IPS DF 19.7 (cell line): ENCODE results near the gene POLR3C.
"Not testable (repeated sequence)": the region's sequence is repeated elsewhere in the genome, so short reads cannot be mapped to it uniquely, and the experiment has no call there.

Source experiments
- DNase-seq: peaks from one replicate; pipeline ENCODE4 v3.0.0-alpha.2; 2013; ENCODE audit warnings: low read depth, low spot score

POLR3C gene, protein sequence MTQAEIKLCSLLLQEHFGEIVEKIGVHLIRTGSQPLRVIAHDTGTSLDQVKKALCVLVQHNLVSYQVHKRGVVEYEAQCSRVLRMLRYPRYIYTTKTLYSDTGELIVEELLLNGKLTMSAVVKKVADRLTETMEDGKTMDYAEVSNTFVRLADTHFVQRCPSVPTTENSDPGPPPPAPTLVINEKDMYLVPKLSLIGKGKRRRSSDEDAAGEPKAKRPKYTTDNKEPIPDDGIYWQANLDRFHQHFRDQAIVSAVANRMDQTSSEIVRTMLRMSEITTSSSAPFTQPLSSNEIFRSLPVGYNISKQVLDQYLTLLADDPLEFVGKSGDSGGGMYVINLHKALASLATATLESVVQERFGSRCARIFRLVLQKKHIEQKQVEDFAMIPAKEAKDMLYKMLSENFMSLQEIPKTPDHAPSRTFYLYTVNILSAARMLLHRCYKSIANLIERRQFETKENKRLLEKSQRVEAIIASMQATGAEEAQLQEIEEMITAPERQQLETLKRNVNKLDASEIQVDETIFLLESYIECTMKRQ

DNA sequence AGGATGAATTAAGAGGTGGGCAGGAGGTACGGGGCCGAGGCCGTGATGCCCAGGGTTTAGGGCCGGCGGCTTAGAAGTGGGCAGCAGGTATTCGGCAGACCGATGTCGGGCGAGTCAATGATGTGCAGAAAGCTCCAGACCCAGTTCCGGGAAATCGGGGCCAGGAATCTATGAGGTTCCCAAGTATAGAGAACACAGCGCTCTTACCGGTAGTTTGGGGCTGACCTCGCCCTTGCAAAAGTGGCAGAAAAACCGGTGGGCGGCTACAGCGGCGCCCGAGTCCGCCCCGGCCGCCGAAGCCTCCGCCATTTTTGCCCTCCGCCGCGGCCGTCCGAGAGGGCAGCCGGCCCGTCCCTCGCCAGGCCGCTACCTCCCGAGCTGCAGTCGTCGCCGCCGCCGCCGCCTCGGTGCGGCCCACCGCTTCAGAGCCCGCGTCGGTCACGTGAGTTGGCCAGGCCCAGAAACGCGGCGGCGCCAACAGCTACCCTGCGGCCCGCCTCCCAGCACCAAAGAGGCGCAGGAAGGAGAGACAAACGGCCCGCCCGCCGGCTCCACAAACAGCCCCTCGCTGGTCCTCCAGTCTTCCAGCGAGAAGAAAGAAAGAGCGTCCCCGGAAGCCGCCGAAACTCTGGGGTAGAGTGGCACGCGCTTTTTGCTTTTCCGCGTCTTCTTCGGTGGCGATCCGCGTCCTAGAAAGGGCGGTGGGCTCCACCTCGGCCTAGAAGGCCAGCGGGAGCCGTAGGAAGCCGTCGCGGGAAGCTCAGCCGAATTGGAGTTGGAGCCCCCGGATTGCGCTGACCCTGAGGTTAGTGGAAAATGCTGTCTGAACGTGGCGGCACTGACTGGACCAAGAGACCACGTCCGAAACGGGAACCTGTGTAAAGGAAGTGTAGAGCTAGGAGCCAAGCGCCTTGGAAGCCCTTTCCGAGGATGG is at the start of gene POLR3C, which contains the start of gene RNF115:
POLR3C (plus strand) TSS at position 636 of the 934 bp plus-strand sequence. CDS start 1,577 bp downstream, outside the sequence.
RNF115 (minus strand) TSS at position 531 of the 934 bp plus-strand sequence; CDS start at position 309, 222 bp downstream.
- peak; percentile 75 for DNase-seq

DNA sequence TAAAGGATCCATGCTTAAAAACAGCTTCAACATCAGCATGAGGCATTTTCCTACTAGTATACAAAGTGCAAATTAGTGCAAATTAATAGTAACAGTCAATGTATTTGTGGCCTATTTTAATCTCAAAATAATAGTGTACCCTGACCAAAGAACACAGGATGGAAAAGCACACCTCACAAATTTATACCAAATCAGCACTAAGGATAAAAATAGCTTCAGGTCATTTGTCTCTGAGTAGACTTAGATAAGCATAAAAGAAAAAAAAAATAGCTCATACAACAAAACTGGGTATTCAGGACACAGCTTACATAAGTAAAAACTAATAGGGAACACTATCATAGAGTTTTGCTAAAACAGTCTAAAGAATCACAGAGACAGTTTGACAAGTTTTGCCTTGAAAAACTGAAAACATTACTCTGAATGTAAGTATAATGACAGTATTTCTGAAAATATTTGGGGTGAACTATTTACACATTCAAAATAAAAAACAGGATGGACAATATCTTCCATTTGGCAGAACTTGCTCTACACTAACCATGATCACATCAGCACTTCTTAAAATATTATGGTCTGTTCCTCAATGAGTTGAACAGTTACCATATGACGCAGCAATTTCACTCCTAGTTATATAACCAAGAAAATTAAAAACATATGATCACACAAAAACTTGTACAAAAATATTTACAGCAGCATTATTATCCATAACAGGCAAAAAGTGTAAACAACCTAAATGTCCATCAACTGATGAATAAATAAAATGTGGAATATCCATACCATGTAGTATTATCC is 46.4 kb upstream of the POLR3C start:
- no peak for DNase-seq

DNA sequence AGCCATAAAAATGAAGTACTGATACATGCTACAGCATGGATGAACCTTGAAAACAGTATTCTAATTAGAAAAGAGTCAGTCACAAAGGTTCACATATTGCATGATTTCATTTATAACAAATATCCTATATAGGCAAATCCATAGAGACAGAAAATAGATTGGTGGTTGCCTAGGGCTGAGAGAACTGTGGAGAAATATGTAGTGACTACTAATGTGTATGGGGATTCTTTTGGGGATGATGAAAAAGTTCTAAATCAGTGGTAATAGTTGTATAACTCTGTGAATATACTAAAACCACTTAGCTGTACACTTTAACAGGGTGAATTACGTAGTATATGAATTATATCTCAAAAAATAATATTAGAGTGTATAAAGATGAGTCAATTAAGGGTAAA is 45.9 kb upstream of the POLR3C start:
- no peak for DNase-seq

DNA sequence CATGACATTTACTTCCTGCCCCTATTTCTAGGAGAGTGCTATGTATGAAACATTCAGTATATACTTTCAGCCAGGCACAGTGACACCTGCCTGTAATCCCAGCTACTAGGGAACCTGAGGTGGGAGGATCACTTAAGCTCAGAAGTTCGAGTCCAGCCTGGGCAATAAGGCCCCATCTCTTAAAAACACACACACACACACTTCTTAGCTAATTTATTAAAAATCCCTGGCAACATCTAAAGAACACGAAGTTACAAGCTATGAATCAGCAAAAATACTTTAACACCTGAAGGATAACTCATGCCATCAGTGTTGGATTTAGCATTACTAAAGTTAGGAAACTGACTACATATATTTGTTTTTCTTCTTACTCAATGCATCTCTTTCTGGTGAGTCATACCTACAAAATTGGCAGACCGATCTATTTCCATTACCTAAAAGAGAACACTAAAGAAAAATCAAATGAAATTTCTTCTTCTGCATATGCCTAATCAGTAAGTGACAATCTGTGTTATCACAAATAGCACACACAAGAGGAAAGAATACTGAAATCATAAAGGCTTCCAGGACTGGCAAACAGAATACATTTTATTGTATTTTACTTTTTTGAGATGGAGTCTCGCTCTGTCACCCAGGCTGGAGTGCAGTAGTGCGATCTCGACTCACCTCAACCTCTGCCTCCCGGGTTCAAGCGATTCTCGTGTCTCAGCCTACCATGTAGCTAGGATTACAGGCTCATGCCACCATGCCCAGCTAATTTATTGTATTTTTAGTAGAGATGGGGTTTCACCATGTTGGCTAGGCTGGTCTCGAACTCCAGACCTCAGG is 41.5 kb upstream of the POLR3C start:
- DNase-seq = no peak

DNA sequence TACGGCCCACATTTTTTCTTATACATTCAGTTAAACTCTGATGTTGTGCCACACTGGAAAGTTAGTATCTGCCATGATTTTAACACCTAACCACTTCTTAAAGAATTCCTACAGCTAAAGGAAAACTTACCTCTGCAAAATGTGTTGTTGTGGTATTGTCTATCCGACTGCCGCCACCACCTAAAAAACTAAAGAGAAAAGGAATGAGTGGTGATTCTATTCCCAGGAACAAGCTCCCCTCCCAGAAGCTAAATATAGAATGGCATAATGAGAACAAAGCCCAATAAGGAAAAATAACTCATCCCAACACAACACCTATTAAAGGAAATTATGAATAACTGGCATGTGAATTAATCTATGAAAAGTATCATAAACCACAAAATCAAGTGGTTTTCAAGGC is 39.6 kb upstream of the POLR3C start:
- DNase-seq = no peak

DNA sequence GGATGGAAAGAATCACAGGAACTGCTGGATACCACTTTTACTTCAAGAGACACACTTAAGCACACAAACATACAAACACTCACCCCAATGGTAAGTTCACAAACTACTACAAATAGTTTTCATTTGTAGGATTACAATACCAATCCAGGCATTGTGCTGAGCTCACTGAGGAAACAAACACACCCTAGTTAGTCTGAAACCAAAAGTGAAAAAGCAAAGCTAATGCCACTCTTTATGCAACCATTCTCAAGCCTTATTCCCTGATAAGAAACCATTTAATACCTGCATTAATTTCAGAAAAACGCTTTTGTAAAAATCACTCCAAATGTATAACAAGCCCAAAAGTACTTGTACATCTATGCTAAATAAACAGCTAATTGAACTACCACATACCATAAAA is 38.5 kb upstream of the POLR3C start:
- DNase-seq = no peak

DNA sequence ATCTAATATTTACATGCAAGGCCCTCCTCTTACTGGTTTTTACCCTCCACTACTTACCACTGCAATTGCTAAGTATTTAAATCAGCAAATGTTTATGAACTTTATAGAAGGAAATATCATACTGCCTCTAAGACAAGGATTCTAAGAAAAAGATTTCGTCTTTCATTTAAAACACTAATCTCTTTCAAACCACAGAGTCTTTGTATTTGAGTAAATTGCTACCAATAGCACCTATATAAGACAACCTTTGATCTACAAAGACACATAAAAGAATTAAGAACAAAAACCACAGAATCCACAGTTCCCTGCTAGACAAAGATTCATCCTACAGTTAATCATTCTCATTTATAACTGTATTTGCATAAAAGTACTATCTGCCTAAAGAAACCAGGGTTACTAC is 37.7 kb upstream of the POLR3C start:
- no peak for DNase-seq

DNA sequence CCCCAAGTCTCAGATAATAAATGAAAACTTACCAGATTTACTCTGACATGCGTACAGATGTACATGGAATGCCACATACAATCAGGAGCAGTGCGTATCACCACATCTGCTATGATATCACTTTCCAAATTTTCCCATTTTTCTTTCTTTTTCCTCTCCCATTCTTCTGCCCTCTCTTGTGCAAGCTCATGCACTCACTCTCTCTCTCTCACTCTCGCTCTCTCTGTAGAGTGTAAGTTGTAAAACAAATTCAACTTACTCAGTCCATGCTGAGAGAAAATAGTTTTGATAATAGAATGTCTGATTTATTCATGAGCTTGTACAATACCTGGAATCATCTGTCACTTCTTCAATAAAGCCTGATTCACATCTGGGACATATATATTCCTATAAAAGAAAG is 35.4 kb upstream of the POLR3C start:
- no peak for DNase-seq

DNA sequence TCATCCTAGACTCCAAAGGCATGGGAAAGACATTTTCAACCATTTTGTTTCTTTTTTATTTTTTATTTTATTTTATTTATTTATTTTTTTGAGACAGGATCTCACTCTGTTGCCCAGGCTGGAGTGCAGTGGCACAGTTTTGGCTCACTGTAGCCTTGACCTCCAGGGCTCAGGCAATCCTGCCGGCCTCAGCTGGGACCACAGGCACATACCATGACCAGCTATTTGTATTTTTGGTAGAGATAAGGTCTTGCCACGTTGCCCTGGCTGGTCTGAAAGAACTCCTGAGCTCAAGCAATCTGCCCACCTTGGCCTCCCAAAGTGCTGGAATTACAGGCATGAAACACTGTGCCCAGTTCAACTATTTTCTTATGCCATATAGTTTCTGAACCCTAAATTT is 32.1 kb upstream of the POLR3C start:
- DNase-seq = not testable (repeated sequence)

DNA sequence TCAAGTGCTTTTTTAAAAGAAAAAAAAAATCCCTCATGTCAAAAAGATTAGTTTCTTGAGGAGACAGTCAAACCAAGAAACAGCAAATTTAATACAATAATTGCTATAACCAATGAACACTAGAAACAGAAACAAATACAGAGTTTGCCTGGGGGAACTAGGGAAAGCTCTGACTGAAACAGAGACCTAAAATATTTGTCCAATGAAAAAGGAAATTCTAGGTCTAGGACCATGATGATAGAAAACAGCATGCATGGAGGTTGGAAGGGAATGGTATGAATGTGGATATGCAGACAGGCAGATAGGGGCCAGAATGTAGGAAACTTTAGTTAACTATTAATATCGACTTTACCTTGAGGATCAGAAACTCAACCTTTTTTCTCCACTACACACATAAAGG is 31.5 kb upstream of the POLR3C start:
- no peak for DNase-seq

DNA sequence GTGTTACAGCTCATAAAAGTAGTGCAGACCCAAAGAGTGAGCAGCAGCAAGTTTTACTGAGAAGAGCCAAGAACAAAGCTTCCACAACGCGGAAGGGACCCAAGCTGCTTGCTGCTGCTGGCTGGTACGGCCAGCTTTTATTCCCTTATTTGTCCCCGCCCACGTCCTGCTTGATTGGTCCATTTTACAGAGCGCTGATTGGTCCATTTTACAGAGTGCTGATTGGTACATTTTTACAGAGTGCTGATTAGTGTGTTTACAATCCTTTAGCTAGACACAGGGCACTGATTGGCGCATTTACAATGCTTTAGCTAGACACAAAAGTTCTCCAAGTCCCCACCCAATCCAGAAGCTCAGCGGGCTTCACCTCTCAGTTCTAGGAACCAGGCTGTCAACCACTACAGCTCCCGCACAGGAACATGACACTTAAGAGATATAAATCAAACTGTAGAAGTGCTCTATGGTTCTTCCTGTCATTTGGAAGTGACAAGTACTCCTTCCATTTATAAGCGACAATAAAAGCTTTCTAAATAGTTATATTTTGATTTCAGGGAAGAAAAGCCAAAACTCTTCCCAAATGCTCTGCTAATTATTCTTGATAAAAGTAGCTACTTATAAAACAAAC is 28.6 kb upstream of the POLR3C start:
- no peak for DNase-seq

DNA sequence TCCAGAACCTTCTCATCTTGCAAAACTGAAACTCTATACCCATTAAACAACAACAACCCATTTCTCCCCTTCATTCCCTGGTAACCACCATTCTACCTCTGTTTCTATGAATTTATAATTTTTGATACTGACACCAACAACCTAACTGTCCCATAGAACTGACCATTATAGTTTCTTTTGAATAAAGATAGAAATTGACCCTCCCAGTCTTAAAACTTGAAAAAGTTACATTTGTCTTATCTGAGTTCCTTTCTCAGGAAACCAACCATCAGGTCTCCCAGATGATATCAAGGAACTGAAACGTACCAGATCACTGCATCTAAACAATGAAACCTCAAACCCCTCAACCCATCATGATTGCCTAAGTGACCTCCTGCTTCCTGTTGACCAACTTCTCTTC is 27.2 kb upstream of the POLR3C start:
- no peak for DNase-seq

DNA sequence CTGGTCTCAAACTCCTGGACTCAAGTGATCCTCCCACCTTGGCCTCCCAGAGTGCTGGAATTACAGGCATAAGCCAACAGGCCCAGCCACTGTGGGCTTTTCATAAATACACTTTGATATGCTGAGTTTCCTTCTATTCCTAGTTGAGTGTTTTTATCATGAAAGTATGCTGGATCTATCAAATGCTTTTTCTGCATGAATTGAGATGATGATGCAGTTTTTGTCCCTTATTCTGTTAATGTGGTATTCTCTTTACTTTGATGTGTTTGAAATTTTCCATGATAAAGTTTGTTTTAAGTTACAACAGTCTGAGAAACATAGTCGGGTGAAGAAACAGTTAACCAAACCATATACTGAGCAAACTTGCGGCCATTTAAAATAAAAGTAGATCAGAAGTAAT is 24.2 kb upstream of the POLR3C start:
- DNase-seq = no peak

DNA sequence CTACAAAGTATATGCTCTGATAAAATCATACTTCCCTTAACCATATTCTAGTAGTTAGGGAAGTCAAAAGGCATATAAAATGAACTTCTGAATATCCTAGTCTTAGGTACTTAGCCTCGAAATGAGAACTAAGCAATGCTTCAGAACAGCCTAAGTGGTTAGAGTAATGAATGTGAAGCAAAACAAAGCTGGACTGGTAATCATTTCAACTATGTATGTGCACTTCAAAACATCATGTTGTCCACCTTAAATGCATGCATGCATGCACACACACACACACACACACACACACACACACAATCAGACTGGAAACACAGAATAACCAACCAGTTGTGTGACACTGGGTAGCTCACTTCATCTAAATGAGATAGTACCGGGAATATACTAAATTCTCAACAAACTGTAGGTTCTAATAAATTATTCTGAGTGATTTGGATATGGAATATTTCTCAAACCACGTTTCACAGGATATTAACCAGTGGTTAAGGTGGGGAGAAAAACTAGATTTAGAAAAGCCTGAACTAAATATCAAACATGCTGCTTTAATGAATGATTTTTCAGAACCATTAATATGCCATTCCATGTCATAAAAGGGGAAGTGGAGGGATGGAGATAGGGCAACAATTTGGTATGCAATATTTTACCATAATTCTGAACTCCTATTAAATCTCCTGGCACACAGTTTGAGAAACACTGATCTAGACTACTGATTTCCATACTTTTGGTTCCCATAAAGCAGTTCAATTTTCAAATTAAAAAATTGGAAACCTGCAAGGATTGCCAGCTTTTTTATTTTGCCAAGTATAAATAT is 19.6 kb upstream of the POLR3C start:
- DNase-seq = no peak

DNA sequence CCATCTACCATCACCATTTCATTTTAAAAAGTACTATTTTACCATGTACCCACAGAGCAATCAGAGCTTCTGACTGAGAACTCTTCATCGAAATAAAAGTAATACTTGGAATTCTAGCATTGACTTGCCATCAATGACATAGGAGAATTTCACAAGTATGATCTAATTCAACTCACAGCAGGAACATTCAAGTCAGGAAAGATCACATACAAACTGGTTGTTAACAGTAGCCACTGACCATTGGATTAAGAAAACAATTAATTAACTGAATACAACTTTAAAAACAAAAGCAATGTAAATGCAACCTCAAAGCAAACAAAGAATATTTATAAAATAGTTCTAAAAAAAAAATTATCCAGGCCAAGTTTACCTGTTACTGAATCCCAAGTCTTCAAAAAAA is 18.9 kb upstream of the POLR3C start:
- no peak for DNase-seq

DNA sequence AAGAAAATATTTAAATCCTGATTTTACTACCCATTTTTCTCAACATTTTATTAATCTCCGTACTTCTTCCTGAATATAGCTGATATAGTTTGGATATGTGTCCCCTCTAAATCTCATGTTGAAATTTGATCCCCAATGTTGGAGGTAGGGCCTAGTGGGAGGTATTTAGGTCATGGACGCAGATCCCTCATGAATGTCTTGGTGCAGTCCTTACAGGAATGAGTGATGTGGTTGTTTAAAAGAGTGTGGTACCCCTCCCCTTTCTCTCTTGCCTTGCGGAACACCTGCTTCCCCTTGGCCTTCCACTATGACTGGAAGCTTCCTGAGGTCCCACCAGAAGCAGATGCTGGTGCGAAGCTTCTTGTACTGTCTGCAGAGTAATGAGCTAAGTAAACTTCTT is 17.6 kb upstream of the POLR3C start:
- DNase-seq = no peak

DNA sequence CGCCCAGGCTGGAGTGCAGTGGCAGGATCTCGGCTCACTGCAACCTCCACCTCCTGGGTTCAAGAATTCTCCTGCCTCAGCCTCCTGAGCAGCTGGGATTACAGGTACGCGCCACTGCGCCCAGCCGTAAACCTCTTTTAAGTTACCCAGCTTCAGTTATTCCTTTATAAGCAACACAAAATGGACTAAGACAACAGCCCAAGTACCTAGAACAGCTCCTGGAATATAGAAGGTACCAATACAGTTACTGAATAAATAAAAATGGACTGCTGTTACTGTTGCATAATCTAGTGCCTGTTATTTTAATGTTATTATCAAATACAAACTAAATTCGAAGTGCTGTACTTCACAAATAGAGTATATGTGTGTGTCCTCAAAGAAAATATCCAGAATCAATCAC is 17.2 kb upstream of the POLR3C start:
- no peak for DNase-seq

DNA sequence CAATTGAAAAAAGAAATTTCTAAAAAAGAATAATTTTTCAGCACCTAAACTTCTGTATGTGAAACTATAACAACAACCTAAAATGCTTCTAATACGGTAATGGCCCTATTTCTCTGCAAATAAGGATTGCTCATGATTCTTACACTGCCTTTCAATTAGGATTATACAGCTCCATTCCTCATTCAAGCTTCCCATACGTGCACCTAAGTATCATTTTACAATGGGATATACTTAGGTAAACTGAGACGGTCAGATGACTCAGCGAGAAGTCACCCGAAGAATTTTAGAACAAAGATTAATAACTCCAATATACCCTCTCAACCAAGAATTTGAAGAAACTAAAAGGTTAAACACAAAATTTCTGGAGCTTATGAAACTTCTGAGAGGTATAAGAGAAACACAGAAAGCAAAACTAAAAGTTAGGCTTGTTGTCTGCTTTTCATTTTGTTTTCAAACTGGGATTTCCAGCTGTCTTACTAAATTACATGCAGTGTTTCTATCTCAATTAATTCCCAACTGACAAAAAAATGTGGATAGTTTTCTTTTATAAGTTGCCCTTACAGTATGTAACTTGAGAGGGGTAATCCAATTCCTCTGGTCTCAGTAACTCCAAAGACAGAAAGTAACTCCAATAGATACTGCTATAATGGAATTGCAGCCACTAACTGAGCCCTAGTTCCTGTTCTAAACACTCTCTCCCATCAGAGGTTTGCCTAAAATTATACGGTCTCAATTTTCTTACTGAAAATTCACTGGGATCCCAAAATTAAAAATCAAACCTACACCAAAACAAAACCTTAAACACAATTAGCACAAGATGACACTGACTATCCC is 10.8 kb upstream of the POLR3C start:
- DNase-seq = not testable (repeated sequence)
